ENCODE data around the gene TBCB. TPM values are rescaled to one million over a fixed set of nuclear protein-coding genes. Genes with fewer than 3 reads are reported as not detected.
A peak's percentile ranks its signal among the peaks of the same experiment; 100 is the strongest.
"Not testable (repeated sequence)": the region's sequence is repeated elsewhere in the genome, so short reads cannot be mapped to it uniquely, and the experiment has no call there.

The TBCB gene
- total RNA-seq, 1 donor from 2014 or later = 117 TPM

DNA sequence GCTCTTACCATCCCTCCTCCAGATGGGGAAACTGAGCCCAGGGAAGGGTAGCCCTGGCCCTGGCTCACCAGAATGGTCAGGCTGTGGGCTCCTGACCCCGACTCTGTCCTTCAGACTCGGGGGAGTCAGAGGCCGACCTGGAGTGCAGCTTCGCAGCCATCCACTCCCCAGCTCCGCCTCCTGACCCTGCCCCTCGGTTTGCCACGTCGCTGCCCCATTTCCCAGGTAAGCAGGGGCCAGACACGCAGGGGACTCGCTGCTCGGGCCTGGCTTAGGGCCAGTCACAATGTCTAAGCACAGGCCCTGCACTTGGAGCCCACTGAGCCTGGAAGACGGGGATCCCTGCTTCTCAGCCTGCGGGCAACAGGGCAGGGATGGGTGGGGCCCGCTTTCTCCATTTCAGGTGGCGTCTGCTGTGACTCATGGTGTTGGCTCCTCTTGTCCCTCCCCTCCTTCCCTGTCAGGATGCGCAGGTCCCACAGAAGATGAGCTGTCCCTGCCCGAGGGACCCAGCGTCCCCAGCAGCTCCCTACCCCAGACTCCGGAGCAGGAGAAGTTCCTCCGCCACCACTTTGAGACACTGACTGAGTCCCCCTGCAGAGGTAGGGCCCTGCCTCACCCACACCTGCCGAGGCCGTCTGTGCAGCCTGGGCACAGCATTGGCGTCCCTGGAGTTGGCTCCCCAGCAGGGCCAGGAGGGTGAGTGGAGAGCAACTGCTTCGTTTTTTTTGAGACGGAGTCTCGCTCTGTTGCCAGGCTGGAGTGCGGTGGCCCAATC lies 13.5 kb upstream of the TBCB start:
- DNase-seq (ENCODE audit: low spot score) = no peak

DNA sequence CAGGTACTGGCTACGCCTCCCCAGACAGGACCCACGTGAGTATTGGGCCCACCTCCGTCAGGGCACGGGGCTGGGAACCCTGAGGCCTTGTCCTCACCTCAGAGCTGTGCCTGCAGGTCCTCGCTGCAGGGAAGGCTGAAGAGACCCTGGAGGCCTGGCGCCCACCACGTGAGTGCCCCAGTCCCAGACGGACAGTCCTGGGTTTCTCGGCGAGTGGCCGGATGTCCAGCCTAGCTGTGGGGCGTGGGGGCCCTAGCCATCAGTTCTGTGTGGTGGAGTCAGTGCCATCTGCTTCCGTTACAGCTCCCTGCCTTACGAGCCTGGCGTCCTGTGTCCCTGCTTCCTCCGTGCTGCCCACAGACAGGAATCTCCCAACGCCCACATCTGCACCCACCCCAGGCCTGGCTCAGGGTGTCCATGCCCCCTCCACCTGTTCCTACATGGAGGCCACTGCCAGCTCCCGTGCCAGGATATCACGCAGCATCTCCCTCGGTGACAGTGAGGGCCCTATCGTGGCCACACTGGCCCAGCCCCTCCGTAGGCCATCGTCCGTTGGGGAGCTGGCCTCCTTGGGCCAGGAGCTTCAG lies 12.1 kb upstream of the TBCB start:
- no peak for DNase-seq (ENCODE audit: low spot score)

DNA sequence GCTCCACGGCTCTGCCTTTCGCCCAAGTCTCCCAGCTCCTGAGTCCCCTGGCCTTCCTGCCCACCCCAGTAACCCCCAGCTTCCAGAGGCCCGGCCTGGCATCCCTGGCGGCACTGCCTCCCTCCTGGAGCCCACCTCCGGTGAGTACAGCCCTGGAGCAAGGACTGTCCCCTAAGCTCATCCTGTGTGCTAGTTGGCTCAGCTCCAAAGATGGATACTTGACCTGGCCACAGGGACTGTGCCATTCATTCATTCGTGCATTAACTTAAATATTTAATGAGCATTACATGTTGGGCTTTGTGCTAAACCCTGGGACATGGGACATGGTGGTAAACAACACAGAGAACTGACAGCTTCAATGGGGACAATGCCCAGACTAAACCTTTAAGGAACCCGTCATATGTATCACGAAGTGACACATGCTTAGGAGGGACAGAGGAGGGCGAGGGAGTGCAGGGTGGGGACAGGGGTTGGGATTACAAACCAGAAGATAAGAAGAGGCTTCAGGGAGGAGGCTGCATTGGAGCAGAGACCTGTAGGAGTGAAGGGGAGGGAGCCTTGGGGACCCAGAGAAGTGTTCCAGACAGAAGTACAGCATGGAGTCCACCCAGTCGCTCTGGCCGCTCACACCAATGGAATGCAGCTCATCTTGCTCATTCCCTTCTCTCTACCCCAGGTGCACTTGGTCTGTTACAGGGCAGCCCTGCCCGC lies 11.3 kb upstream of the TBCB start:
- DNase-seq (ENCODE audit: low spot score) = no peak

DNA sequence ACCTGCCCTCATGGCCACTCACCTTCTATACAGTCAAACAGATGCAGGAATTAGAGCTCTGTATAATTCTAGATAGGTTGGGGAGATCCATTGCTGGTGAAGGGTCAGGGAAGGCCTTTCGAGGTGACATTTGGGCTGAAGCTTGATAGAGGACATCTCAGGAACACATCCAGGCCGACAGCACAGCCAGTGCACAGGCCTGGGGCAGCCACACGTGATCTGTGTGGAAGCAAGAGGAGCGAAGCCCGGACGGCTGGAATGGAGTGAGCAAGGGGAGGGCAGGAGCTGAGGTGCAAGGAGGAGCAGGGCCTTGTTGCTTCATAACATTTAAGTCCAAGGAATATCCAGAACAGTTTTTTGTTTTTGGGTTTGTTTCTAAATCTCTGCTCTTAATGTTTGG lies 8.8 kb upstream of the TBCB start:
- DNase-seq (ENCODE audit: low spot score) = no peak

DNA sequence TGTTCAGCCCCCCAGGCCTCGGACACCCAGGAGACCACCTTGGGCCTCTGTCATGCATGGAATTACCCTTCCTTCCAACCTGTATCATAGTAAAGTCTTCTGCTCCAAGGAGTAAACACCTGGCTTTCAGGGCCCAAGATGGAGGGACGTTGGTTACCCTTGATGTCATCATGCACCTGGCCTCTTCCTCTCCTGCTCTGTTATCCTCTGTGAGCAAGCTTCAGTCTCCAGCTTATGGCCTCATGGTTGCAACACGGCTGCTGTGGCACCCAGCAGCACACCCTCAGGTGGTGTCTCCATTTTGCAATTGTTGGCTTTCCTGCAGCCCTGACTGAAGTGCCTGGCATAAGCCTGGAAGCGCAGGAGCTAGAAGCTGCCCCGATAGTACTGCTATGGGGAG lies 8.3 kb upstream of the TBCB start:
- DNase-seq (ENCODE audit: low spot score) = no peak

DNA sequence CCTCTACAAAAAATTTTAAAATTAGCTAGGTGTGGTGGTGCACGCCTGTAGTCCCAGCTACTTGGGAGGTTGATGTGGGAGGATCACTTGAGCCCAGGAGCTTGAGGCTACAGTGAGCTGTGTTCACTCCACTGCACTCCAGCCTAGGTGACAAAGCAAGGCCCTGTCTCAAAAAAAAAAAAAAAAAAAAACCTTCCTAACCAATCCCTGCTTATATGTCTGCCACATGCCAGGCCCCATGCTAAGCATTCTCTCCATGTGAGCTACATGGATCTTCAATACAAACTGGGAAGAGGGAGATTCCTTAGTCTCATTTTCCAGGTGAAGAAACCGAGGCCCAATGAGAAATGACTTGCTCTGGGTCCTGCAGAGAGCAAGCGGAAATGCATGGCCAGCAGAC lies 6.6 kb upstream of the TBCB start:
- DNase-seq (ENCODE audit: low spot score) = no peak

DNA sequence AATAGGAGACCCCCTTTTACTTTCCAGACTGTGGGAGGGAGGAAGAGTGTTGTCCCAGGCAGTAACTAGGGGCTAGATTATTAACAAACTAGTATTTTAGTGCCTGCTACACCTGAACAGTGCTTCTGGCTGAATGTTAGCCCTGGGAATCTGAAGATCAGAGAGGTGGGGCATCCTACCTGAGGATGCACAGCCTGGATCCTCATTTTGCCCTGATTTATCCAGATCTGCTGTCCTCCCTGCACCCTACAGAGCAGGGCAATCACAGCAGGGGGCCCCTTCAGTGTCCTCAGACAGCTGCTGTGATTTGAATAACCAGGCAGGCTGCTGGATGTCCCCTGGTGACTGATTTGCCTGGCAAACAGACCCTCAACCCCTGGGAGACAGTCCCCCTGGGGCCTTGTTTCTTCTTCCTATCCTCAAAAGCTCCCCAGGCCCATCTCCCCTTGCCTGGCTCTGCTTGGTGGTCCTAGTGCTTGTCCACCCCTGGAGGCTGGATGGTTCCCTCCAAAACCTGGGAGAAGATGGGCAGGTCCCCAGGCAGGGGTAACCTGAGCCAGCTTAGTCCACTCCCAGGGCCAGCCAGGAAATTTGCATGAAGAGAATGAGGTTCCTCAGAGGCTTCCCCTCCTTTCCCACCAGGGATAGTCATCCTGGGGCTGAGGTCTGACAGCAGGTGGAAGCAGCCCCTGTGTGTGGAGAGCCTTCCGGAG lies 4.6 kb upstream of the TBCB start, which contains the start of gene OVOL3:
Gene OVOL3, plus strand, starts transcription at position 657 of the 713 bp plus-strand sequence. CDS start 60 bp downstream, outside the sequence.
- no peak for DNase-seq (ENCODE audit: low spot score)

DNA sequence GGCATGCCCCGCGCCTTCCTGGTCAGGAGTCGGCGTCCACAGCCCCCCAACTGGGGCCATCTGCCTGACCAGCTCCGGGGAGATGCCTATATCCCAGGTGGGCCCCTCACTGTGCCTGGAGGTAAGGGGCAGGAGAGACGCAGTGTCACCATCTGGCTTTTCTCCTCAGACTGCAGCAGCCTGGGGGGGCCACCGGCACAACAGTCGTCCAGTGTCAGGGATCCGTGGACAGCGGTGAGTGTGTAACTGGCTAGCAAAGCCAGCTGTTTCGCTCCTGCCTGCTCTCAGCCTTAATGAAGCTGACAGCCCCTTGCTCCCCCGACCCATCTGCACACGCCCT lies 4.1 kb upstream of the TBCB start:
- no peak for DNase-seq (ENCODE audit: low spot score)

DNA sequence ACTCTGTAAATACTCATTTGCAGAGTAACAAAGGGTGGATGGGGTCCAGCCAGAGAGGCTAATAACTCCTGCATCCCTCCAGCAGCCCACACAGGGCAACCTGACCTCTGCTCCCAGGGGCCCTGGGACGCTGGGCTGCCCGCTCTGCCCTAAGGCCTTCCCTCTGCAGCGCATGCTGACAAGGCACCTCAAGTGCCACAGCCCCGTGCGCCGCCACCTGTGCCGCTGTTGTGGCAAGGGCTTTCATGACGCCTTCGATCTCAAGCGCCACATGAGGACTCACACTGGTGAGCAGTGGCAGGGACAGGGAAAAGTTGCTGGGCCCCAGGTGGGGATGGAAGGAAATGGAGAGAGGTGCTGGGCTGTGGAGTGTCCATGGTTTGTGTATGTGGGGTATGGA lies 2.6 kb upstream of the TBCB start:
- no peak for DNase-seq (ENCODE audit: low spot score)

DNA sequence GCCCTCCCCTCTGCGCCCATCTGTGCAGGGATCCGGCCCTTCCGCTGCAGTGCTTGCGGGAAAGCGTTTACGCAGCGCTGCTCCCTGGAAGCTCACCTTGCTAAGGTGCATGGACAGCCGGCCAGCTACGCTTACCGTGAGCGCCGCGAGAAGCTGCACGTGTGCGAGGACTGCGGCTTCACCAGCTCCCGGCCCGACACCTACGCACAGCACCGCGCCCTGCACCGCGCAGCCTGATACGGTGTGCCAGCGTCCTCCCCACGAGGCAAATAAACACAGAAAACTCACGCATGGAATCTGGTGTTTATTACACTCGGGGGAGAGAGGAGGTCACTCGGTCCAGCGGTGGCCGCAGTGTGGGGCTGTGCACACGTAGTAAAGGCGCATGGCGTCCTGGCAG lies 1.8 kb upstream of the TBCB start:
- no peak for DNase-seq (ENCODE audit: low spot score)

DNA sequence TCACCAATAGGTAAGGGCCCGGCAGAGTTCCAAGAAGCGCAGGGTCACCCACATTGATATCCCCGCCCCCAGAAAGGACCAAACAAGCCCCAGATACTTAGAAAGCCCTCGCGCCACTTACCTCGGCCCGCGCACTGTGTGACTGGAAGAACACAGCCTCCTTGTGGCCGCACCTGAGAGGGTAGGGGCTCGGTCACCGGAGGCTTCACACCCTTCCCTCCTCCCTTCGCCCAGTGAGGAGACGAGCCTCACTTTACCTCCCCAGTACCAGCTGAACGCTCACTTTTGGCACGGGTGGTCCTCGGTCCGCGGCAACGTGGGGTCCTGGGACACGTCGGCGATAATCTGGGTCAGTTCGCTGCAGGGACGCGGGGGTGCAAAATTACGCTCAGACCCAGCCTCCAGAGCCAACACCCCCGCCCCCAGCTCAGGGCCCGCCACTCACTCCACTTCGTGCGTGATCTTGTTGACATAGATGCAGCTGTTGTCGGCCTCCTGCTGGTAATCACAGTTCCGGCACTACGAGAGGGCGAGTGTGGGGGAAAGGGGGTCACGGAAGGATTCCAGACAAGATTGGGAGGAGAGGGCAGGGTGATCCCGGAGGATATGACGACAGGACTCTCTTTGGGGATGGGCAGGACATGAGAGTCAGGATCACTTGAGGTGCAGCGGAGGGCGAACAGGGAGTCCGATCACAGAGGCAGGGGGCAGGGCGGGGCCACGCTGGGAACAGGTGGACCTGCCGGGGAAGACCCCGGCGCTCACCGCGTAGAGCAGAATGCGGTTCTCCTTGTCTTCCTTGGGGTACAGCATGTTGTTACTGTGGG lies 1.2 kb upstream of the TBCB start:
- DNase-seq (ENCODE audit: low spot score) = peak; percentile 66

DNA sequence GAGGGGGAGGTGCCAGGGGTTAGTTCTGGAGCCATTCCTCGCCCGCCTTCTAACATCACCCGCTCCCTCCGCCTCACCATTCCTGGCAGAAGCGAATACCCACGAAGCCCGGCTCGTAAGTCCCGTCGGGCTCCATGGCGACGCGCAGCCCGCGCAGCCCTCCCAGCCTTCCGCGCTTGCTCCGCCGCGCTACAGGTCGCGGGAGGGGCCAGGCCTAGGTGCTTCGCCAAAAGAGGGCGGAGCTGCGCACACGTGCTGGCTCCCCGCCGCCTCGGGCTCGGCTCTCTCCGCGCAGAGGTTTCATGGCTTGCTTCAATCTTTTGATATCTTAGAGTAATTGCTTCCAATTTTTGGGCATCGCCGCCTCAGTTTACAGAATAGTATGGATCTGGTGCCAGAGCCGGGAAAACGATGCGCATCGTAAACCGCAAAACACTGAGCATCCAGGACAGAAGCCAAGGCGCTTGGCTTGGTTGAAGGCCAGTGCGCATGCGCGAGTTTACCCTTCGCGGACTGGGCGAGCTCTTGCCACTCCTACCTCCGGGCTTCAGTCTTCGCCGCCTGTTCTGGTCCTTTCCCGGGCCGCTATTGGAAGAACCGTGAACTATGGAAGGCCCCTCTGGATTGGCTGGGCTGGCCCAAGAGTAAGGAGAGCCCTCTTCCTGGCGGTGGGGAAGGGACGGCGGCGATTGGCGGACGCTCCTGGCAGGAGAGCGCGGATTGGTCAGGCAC lies 381 bp upstream of the TBCB start, which contains the start of gene POLR2I:
Gene POLR2I, minus strand, starts transcription at position 155 of the 732 bp plus-strand sequence. Its CDS starts 19 bp downstream, at position 136.
- peak; percentile 100 for DNase-seq (ENCODE audit: low spot score)

DNA sequence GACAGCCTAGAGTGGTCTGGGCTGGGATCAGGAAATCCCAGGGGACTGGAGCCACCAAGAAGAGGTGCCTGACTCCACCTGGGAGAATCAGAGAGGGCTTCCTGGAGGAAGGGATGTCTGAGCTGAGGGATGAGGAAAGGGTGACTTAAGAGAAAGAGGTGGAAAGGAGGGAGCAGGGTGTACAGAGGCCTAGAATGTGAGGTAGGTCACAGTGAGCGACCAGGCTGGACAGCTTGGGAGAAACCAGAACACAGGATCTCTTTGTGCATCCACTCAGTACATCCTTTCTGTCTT lies 1.0 kb downstream of the TBCB start:
- DNase-seq (ENCODE audit: low spot score) = no peak

DNA sequence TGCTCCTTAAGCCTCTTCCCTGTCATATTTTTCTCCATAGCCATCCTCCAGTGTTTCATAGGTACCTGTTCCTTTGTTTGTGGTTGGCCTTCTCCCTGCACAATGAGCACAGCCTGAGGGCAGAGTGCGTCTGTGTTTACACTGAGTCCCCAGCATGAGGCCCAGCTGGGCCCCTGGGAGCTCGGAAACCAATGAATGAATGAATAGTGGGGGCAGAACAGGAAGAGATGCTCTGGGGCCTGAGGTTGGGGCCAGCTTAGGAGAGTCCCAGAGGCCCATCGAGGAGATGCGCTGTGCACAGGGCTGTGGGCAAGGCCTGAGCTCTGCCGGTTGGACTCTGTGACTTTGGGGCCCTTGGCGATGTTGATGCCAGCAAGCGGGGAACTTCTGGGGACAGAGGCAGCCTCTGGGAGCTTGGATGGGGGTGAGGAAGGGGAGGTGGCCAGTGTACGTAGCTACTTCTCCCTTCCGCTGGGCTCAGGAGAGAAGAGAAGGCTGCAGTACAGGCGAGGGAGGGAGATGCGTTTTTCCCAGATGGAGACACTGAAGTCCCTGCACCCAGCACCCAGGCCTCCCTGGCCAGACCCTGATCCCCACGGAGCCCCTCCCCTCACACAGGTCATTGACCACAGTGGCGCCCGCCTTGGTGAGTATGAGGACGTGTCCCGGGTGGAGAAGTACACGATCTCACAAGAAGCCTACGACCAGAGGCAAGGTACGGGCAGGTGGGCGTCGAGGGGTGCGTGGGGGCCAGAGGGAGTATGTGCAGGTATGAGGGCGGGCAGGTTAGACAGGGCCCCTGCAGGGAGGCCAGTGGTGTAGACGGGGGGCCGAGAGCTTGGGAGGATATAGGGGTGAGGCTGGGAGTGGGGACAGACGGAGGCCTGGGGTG lies 5.1 kb downstream of the TBCB start:
- no peak for DNase-seq (ENCODE audit: low spot score)

DNA sequence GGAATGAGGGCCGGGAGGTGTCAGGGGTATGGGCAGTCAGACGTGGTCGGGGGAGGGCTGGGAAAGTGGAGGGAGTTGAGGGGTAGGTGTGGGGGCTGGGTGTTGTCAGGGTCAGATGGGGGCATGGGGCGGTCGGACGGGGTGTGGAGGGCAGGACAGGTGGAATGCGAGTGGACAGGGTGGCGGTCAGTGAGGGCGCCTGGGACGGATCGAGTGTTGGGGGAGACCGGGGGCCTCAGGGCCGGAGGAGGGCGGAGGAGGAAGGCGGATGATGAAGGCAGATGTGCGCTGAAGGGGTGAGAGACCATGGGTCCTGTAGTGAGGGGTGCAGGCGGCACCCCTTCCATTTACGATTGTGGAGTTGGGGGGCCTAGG lies 5.7 kb downstream of the TBCB start:
- no peak for DNase-seq (ENCODE audit: low spot score)

DNA sequence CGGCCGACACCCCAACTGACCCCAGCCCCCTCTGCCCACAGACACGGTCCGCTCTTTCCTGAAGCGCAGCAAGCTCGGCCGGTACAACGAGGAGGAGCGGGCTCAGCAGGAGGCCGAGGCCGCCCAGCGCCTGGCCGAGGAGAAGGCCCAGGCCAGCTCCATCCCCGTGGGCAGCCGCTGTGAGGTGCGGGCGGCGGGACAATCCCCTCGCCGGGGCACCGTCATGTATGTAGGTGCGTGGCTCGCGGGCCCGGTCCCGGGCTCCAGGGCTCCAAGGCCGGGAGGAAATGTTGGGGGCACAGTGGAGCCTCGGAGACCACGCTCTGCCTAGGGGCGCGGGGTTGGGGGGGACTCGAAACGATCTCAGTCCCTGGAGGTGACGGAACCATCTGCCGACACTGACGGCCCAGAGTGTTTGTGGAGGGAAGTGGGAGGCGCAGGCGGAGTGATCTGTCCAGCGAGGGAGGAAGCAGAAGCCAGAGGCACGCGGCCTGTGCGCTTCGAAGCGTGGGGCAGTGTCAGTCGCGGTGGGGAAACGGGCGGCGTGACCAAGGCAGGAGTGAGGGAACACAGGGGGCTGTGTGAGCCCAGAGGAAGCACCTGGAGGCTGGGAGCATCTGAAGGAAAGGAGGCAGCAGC lies 6.3 kb downstream of the TBCB start:
- DNase-seq (ENCODE audit: low spot score) = no peak

DNA sequence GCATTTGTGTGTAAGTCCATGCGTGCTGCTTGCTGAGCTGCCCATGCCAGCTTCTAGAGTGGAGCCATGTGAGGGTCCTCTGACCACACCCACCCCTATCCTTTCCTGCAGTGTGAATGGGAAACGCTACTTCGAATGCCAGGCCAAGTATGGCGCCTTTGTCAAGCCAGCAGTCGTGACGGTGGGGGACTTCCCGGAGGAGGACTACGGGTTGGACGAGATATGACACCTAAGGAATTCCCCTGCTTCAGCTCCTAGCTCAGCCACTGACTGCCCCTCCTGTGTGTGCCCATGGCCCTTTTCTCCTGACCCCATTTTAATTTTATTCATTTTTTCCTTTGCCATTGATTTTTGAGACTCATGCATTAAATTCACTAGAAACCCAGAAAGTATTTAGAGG lies 10.3 kb downstream of the TBCB start:
- DNase-seq (ENCODE audit: low spot score) = no peak

DNA sequence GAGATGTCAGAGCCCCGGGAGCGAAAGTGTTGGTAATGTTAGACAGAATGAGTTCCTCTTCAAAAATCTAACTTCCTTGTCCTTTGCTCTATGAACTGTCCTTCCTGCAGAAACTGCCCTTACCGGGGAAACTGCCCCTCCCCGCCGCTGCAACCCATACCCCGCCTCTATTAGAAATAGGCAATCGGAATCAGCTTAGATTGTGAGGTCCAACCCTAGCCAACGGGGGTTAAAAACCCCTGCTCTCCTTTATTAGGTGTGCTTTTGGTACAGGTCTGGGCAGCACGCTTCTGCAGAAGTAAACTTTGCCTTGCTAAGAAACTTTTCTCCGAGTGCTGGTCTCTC lies 13.1 kb downstream of the TBCB start:
- no peak for DNase-seq (ENCODE audit: low spot score)

DNA sequence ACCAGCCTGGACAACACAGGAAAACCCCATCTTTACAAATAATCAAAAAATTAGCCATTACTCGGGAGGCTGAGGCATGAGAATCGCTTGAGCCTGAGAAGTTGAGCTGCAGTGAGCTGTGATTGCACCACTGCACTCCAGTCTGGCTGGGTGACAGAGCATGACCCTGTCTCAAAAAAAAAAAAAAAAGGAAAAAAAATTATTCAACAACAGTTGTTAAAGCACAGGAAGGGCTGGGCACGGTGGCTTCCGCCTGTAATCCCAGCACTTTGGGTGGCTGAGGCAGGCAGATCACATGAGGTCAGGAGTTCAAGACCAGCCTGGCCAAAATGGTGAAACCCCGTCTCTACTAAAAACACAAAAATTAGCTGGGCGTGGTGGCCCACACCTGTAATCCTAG lies 16.0 kb downstream of the TBCB start:
- DNase-seq (ENCODE audit: low spot score) = not testable (repeated sequence)

DNA sequence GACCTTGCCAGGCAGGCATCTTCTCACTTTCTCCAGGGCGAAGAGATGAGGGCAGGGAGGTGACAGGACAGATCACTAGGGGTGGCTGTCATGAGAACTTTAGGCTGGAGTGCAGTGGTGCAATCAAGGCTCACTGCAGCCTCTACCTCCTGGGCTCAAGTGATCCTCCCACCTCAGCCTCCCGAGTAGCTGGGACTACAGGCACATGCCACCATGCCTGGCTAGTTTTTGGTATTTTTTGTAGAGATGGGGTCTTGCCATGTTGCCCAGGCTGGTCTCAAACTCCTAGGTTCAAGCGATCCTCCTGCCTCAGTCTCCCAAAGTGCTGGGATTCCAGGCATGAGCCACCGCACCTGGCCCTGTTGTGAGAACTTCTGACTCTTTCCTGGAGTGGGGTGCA lies 19.6 kb downstream of the TBCB start:
- DNase-seq (ENCODE audit: low spot score) = not testable (repeated sequence)

All from ureter (tissue), 1 donor.